PC-9 (cell line): Measurements from ENCODE around the gene PCDH9.

Experiments
- EZH2 ChIP-seq: fragments of 200-600 bp; sonication (generic); IDR thresholded peaks from 2 replicates; pipeline ENCODE4 v1.8.0; 2017; ENCODE audit warnings: antibody characterized with exemption, low read depth
- TF ChIP-seq, protein P1 (sequence below): fragments of 200-600 bp; sonication (generic); conservative IDR thresholded peaks from 2 replicates; pipeline ENCODE4 v1.6.1; 2017; ENCODE audit warnings: mixed run types, antibody characterized with exemption, mild to moderate bottlenecking, moderate library complexity

DNA sequence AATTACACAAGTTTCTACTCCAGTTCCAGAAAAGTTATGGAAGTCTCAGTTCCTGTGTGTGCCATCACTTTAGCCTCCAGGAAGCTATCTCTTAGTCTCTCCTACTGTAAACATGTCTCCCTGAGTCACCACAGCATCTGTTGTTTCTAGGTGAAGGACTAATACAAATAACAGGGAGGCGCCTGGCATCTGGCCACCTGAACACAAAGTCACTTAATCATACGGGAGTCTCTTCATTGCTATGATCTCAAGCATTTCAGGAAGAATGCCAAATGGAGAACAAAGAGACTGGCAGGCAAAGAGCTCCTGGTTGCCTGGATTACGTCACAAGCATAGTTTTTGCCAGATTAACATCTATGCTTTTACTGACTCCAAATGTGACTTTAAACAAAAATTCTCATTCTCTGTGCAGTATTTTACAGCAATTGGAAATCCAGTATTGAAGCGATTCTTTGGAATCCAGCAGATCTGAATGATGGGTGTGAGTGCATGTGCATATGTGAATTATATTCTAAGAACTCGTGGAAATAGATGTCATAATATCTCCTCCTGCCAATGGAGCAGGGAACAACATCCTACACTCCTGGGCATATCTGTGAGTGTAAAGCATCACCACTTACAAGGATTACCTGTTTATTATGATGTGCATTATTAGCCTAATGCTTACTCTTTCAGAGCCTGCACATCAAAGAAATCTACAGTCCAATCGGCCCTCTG, 572.8 kb downstream of the PCDH9 start:
- TF ChIP-seq, protein P1, sequence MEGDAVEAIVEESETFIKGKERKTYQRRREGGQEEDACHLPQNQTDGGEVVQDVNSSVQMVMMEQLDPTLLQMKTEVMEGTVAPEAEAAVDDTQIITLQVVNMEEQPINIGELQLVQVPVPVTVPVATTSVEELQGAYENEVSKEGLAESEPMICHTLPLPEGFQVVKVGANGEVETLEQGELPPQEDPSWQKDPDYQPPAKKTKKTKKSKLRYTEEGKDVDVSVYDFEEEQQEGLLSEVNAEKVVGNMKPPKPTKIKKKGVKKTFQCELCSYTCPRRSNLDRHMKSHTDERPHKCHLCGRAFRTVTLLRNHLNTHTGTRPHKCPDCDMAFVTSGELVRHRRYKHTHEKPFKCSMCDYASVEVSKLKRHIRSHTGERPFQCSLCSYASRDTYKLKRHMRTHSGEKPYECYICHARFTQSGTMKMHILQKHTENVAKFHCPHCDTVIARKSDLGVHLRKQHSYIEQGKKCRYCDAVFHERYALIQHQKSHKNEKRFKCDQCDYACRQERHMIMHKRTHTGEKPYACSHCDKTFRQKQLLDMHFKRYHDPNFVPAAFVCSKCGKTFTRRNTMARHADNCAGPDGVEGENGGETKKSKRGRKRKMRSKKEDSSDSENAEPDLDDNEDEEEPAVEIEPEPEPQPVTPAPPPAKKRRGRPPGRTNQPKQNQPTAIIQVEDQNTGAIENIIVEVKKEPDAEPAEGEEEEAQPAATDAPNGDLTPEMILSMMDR, result no peak
- no peak for TF ChIP-seq EZH2
